PC-9 (cell line): ENCODE results near the gene ENTR1. TPM values are rescaled to one million over a fixed set of nuclear protein-coding genes. Genes with fewer than 3 reads are reported as not detected.

Source experiments
- BruUV-seq: library from RNA; stranded (reverse); fragments of 400-500 nt; replicated peaks from 2 replicates; lab custom pipeline; 2021; lab: Mats Ljungman, UMichigan
- CTCF ChIA-PET: fragments of 300-600 bp; sonication (Branson Sonifier 250); formaldehyde crosslinking; loops from one replicate; lab custom pipeline; 2022; ENCODE audit warnings: antibody characterized with exemption; lab: Charles Lee
- POLR2A ChIA-PET: fragments of 300-600 bp; sonication (Branson Sonifier 250); formaldehyde crosslinking; loops from one replicate; lab custom pipeline; 2022; ENCODE audit warnings: antibody characterized with exemption; ENCODE audit not compliant: unreplicated experiment; lab: Charles Lee
- DNase-seq, 2 experiments: peaks; one replicate each; pipeline versions ENCODE4 v3.0.0 to v3.0.0-alpha.2; 2015 to 2022; ENCODE audit warnings: mixed read lengths in 1 of 2
- H2AFZ ChIP-seq: fragments of 200-600 bp; sonication (generic); 2 replicates; pipeline ENCODE4 v1.8.1; 2017; ENCODE audit warnings: antibody characterized with exemption
- H3F3A ChIP-seq: fragments of 200-600 bp; sonication (generic); 2 replicates; pipeline ENCODE4 v1.8.1; 2017; ENCODE audit warnings: antibody characterized with exemption, mild to moderate bottlenecking, low read depth; ENCODE audit not compliant: insufficient read depth
- H3K27ac ChIP-seq: fragments of 200-600 bp; sonication (generic); 2 replicates; pipeline ENCODE4 v1.6.1; 2016; ENCODE audit warnings: mixed run types
- H3K27me3 ChIP-seq: fragments of 200-600 bp; sonication (generic); 2 replicates; pipeline ENCODE4 v1.6.1; 2016; ENCODE audit warnings: low read depth, mixed run types; ENCODE audit not compliant: insufficient read depth
- H3K36me3 ChIP-seq: fragments of 200-600 bp; sonication (generic); 2 replicates; pipeline ENCODE4 v1.6.1; 2016; ENCODE audit warnings: low read depth, mixed run types
- H3K4me1 ChIP-seq: fragments of 200-600 bp; sonication (generic); replicated peaks from 2 replicates; pipeline ENCODE4 v1.6.1; 2016; ENCODE audit warnings: mixed run types; ENCODE audit not compliant: insufficient read depth
- H3K4me2 ChIP-seq: fragments of 200-600 bp; sonication (generic); 2 replicates; pipeline ENCODE4 v1.6.1; 2017; ENCODE audit warnings: mixed run types
- H3K4me3 ChIP-seq: fragments of 200-600 bp; sonication (generic); 2 replicates; pipeline ENCODE4 v1.6.1; 2016; ENCODE audit warnings: mixed run types
- H3K79me2 ChIP-seq: fragments of 200-600 bp; sonication (generic); 2 replicates; pipeline ENCODE4 v1.6.1; 2017; ENCODE audit warnings: low read depth, mixed run types
- H3K9me2 ChIP-seq: fragments of 200-600 bp; sonication (generic); 2 replicates; pipeline ENCODE4 v1.8.1; 2017; ENCODE audit warnings: mild to moderate bottlenecking; ENCODE audit not compliant: insufficient read depth
- H3K9me3 ChIP-seq: fragments of 200-600 bp; sonication (generic); 2 replicates; pipeline ENCODE4 v1.8.1; 2016; ENCODE audit warnings: low read depth; ENCODE audit not compliant: insufficient read depth
- H4K20me1 ChIP-seq: fragments of 200-600 bp; sonication (generic); 2 replicates; pipeline ENCODE4 v1.8.1; 2017; ENCODE audit not compliant: insufficient read depth
- CTCF ChIP-seq: fragments of 200-600 bp; sonication (generic); conservative IDR thresholded peaks from 2 replicates; pipeline ENCODE4 v1.6.1; 2017; ENCODE audit warnings: mixed run types, antibody characterized with exemption, mild to moderate bottlenecking, moderate library complexity
- EZH2 ChIP-seq: fragments of 200-600 bp; sonication (generic); IDR thresholded peaks from 2 replicates; pipeline ENCODE4 v1.8.0; 2017; ENCODE audit warnings: antibody characterized with exemption, low read depth
- intact Hi-C: fragments of 100-400 bp; cut with micrococcal nuclease; formaldehyde crosslinking; loops from one replicate; pipeline ENCODE4 v1.10.0; 2022; ENCODE audit not compliant: unreplicated experiment
- total RNA-seq: library from RNA; stranded (reverse); gene quantifications from 2 replicates; pipeline ENCODE4 v1.2.3, GENCODE V29; 2021

Gene ENTR1
- total RNA-seq, 1 experiment from 2014 or later = 67.9 TPM

- peaks cover 7% of the 10 kb centered on the region; the same call in 1 of the 2 replicates for H3F3A ChIP-seq
- no peaks in the 10 kb centered on the region for H3K9me3 ChIP-seq
- peaks cover 4% of the 10 kb centered on the region for H4K20me1 ChIP-seq
- H3K27ac ChIP-seq = no peak overlapping the region
- H2AFZ ChIP-seq = no peak overlapping the region
- CTCF ChIA-PET = no interaction called here
- POLR2A ChIA-PET = no interaction called here
- no peaks in the 10 kb centered on the region for H3K27me3 ChIP-seq
- BruUV-seq = no TSS peak
- peaks cover 5% of the 10 kb centered on the region; the same call in 1 of the 2 replicates for H3K36me3 ChIP-seq
- H3K4me3 ChIP-seq = no peak overlapping the region
- H3K79me2 ChIP-seq = no peaks in the 10 kb centered on the region
- intact Hi-C loops = no loop called here
- H3K4me1 ChIP-seq = no peaks in the 10 kb centered on the region
- no peaks in the 10 kb centered on the region for H3K9me2 ChIP-seq
- H3K4me2 ChIP-seq = no peak overlapping the region
- TF ChIP-seq CTCF = no peak
- no peak for TF ChIP-seq EZH2
- DNase-seq = no peak
Observed at GRCh38 chr9:136447173-136447778, 36.9 kb upstream of the ENTR1 start.

GRCh38 chr9:136445799-136446198 is 35.4 kb upstream of the ENTR1 start:
- TF ChIP-seq EZH2 (no peak), CTCF (no peak)
- no TSS peak for BruUV-seq
- Histone ChIP-seq H3K36me3 (no peaks in the 10 kb centered on the region; the same call in 1 of the 2 replicates), H3K79me2 (no peaks in the 10 kb centered on the region), H3K9me2 (no peaks in the 10 kb centered on the region), H4K20me1 (peaks cover 4% of the 10 kb centered on the region), H2AFZ (no peak overlapping the region), H3K4me1 (no peaks in the 10 kb centered on the region), H3K27ac (no peak overlapping the region), H3K27me3 (no peaks in the 10 kb centered on the region), H3K9me3 (no peaks in the 10 kb centered on the region), H3K4me3 (no peak overlapping the region), H3F3A (peaks cover 21% of the 10 kb centered on the region), H3K4me2 (no peak overlapping the region)
- intact Hi-C loops = no loop called here
- ChIA-PET CTCF (interaction anchor here (0.7 kb wide), 1 partner anchor 239 kb away, joined by 4 read pairs; no protein-coding TSS in a partner anchor), POLR2A (no interaction called here)
- no peak for DNase-seq

GRCh38 chr9:136444102-136444501 is 33.7 kb upstream of the ENTR1 start:
- Histone ChIP-seq H3K9me2 (no peaks in the 10 kb centered on the region), H3K4me1 (no peaks in the 10 kb centered on the region; the same call in 1 of the 2 replicates), H3F3A (peaks cover 31% of the 10 kb centered on the region), H3K79me2 (no peaks in the 10 kb centered on the region), H4K20me1 (peaks cover 6% of the 10 kb centered on the region), H3K9me3 (no peaks in the 10 kb centered on the region), H3K4me2 (no peak overlapping the region), H2AFZ (no peak overlapping the region), H3K27me3 (no peaks in the 10 kb centered on the region), H3K4me3 (no peak overlapping the region), H3K27ac (no peak overlapping the region), H3K36me3 (no peaks in the 10 kb centered on the region; the same call in 1 of the 2 replicates)
- TF ChIP-seq CTCF = no peak
- BruUV-seq = no TSS peak
- intact Hi-C loops = no loop called here
- no peak for DNase-seq
- ChIA-PET CTCF (no interaction called here), POLR2A (no interaction called here)
